BJ (cell line): ENCODE results near the gene FASTKD1. TPM values are rescaled to one million over a fixed set of nuclear protein-coding genes. Genes with fewer than 3 reads are reported as not detected.
"Not testable (repeated sequence)": the region's sequence is repeated elsewhere in the genome, so short reads cannot be mapped to it uniquely, and the experiment has no call there.

ENCODE experiments used
- CTCF ChIA-PET: fragments of 350-600 bp; formaldehyde crosslinking; extraction: SDS; loops from one replicate; lab custom pipeline; 2021; ENCODE audit warnings: antibody characterized with exemption, inconsistent platforms; lab: Yijun Ruan, JAX
- POLR2A ChIA-PET: fragments of 300-600 bp; sonication (Branson Sonifier 250); formaldehyde crosslinking; extraction: SDS; loops from one replicate; lab custom pipeline; 2021; ENCODE audit warnings: antibody characterized with exemption; lab: Charles Lee
- DNase-seq: peaks from one replicate; pipeline ENCODE4 v3.0.0-alpha.2; 2011; ENCODE audit warnings: low read depth
- H3K27me3 ChIP-seq: 2 replicates; pipeline ENCODE4 v1.6.0; 2011; ENCODE audit warnings: low read length; ENCODE audit not compliant: control insufficient read depth, insufficient read depth
- H3K36me3 ChIP-seq: 2 replicates; pipeline ENCODE4 v1.5.1; 2011; ENCODE audit warnings: low read length; ENCODE audit not compliant: control insufficient read depth, insufficient read depth
- H3K4me3 ChIP-seq: 2 replicates; pipeline ENCODE4 v1.5.1; 2011; ENCODE audit warnings: low read depth, mild to moderate bottlenecking, control low read depth, low read length
- polyA minus RNA-seq: library from RNA; depleted of rRNA, polyadenylated mRNA; stranded (reverse); fragments of >200 nt; gene quantifications from 2 replicates; pipeline ENCODE4 v1.2.3, GENCODE V29; 2011; rRNA and poly(A)+ RNA removed
- polyA plus RNA-seq: library from polyadenylated mRNA; depleted of rRNA; stranded (reverse); fragments of >200 nt; gene quantifications from 2 replicates; pipeline ENCODE4 v1.2.3, GENCODE V29; 2011; rRNA removed
- TF ChIP-seq, protein P1 (sequence below): IDR thresholded peaks from 2 replicates; pipeline ENCODE4 v1.5.1; 2011; ENCODE audit warnings: low read depth, mild to moderate bottlenecking, control low read depth, inconsistent platforms, low read length, moderate library complexity; ENCODE audit not compliant: insufficient read depth

The FASTKD1 gene, protein sequence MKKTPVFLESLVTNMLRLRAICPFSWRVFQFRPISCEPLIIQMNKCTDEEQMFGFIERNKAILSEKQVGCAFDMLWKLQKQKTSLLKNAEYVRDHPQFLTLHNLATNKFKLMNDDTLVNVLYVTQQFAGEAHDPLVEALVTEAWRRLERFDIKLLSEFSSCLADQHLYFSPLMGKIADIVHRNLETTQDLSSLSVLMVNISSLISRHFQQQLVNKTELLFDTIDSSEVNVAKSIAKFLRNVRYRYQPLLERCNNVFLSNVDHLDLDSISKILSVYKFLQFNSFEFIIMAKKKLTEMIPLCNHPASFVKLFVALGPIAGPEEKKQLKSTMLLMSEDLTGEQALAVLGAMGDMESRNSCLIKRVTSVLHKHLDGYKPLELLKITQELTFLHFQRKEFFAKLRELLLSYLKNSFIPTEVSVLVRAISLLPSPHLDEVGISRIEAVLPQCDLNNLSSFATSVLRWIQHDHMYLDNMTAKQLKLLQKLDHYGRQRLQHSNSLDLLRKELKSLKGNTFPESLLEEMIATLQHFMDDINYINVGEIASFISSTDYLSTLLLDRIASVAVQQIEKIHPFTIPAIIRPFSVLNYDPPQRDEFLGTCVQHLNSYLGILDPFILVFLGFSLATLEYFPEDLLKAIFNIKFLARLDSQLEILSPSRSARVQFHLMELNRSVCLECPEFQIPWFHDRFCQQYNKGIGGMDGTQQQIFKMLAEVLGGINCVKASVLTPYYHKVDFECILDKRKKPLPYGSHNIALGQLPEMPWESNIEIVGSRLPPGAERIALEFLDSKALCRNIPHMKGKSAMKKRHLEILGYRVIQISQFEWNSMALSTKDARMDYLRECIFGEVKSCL
- polyA plus RNA-seq = 5.8 and 13.5 TPM in 2 replicates
- 5.2 and 5.5 TPM in 2 replicates for polyA minus RNA-seq

DNA sequence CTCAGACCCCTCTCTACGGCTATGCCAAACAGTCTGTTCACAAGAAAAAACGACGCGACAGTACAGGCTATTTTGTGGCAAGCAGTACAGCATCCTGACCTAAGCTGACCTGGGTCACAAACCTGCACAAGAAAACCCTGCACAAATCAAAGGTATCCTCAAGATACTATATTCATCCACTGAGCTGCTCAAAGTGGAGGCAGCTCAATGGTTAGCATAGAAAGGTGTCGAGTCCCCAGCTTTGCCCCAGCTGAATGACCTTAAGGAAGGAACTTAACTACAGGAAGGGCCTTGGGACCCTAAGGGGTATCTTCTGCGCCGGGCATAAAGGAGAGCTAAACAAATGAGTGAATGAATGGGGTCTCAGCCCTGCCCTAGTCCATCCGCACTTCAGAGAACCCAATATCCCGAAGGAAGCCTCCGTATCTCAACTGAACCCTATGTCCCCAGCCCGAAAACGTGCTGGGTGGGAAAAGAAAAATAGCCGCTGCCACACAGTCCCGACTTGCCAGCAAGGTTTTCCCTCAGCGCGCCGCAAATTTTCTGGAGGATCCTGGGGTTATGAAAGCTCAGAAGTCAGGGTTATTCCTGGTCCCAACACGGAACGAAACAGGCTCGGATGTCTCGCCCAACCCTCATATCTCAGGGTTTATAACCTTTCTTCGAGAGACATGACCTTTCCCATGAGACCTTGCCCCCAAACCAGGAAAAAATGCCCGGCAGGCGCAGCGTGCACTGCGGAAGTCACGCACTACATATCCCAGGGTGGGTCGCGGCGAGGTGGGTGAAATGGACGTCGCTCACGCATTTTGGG lies at the start of gene FASTKD1:
FASTKD1 (minus strand) TSS at position 706 of the 814 bp plus-strand sequence. CDS start 1,836 bp downstream, outside the sequence.
- TF ChIP-seq, protein P1, sequence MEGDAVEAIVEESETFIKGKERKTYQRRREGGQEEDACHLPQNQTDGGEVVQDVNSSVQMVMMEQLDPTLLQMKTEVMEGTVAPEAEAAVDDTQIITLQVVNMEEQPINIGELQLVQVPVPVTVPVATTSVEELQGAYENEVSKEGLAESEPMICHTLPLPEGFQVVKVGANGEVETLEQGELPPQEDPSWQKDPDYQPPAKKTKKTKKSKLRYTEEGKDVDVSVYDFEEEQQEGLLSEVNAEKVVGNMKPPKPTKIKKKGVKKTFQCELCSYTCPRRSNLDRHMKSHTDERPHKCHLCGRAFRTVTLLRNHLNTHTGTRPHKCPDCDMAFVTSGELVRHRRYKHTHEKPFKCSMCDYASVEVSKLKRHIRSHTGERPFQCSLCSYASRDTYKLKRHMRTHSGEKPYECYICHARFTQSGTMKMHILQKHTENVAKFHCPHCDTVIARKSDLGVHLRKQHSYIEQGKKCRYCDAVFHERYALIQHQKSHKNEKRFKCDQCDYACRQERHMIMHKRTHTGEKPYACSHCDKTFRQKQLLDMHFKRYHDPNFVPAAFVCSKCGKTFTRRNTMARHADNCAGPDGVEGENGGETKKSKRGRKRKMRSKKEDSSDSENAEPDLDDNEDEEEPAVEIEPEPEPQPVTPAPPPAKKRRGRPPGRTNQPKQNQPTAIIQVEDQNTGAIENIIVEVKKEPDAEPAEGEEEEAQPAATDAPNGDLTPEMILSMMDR = no peak
- Histone ChIP-seq H3K4me3 (peak within 1 kb of the TSS; percentile 67), H3K27me3 (no peaks in the 10 kb centered on the region), H3K36me3 (no peaks in the 10 kb centered on the region)
- POLR2A ChIA-PET = interaction anchor here (0.6 kb wide), 1 partner anchor 304 kb away, joined by 3 read pairs; no protein-coding TSS in a partner anchor
- CTCF ChIA-PET = interaction anchor here (0.7 to 1.1 kb wide), 5 partner anchors 11 to 197 kb away, joined by 3 to 4 read pairs (median 3); no protein-coding TSS in a partner anchor
- peak; percentile 45 for DNase-seq

DNA sequence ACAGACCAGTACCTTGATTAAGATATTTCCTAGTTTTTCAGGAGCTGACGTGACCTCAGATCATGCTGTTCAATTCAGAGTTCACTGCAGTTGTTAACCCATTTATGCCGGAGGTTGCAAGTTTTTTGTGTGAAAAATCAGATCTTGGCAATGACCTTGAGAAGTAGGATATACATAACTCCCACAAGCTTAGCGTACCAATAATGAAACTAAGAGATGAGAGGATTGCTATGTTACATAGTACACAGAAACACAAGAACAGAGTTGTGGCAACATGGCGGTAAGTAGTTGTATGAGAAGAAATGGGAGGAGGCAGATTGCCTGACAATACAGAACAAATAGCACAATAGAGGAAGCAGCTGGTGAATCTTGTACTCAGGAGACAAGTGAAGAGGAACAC lies 49.6 kb upstream of the FASTKD1 start:
- ChIA-PET POLR2A (no interaction called here), CTCF (no interaction called here)
- no peaks in the 10 kb centered on the region for H3K27me3 ChIP-seq
- H3K4me3 ChIP-seq = no peak overlapping the region
- peaks cover 4% of the 10 kb centered on the region for H3K36me3 ChIP-seq
- TF ChIP-seq, protein P1 = no peak
- no peak for DNase-seq

DNA sequence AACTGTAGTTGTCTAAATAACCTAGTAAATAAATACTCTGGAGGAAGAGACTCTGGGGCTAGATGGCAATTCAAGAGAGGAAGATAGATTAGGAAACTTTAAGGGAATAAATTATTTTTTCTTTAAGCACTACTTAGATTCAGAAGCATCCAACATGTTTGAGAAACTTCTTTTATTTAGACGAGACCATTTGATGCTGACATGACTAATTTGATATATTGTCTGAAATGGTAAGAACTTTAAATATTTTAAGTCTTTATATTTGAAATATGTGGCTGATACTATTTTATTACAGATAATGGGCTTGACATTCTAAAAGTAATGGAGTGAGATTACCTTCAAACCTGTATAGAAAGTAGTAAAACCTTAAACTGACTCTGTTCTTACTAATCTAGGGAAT lies 46.8 kb upstream of the FASTKD1 start:
- ChIA-PET CTCF (no interaction called here), POLR2A (no interaction called here)
- Histone ChIP-seq H3K4me3 (no peak overlapping the region), H3K36me3 (peaks cover 3% of the 10 kb centered on the region; the same call in 1 of the 2 replicates), H3K27me3 (no peaks in the 10 kb centered on the region)
- no peak for DNase-seq
- TF ChIP-seq, protein P1 = no peak

DNA sequence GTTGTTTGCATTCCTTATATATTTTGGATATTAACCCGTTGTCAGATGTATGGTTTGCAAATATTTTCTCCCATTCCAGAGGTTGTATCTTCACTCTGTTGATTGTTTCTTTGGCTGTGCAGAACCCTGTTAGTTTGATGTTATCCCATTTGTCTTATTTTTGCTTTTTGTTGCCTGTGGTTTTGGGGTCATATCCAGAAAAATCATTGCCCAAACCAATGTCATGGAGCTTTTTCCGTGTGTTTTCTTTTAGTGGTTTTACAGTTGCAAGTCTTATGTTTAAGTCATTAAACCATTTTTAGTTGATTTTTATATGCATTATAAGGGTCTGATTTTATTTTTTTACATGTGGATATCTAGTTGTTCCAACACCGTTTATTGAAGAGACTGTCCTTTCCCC lies 46.3 kb upstream of the FASTKD1 start:
- H3K27me3 ChIP-seq = no peaks in the 10 kb centered on the region
- TF ChIP-seq, protein P1 = no peak
- no peak overlapping the region for H3K4me3 ChIP-seq
- ChIA-PET POLR2A (no interaction called here), CTCF (no interaction called here)
- peaks cover 4% of the 10 kb centered on the region; the same call in 1 of the 2 replicates for H3K36me3 ChIP-seq
- DNase-seq = no peak

DNA sequence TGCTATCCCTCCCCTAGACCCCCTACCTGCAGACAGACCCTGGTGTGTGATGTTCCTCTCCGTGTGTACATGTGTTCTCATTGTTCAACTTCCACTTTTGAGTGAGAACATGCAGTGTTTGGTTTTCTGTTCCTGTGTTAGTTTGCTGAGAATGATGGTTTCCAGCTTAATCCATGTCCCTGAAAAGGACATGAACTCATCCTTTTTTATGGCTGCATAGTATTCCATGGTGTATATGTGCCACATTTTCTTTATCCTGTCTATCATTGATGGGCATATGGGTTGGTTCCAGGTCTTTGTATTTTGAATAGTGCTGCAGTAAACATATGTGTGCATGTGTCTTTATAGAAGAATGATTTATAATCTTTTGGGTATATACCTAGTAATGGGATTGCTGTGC lies 42.3 kb upstream of the FASTKD1 start:
- H3K27me3 ChIP-seq, H3K36me3 ChIP-seq, POLR2A ChIA-PET, DNase-seq, CTCF ChIA-PET, H3K4me3 ChIP-seq: not testable (repeated sequence)
